Measurements from ENCODE around the gene VPS16. TPM values are rescaled to one million over a fixed set of nuclear protein-coding genes. Genes with fewer than 3 reads are reported as not detected.

VPS16 gene
- total and polyA plus RNA-seq, 2 of the 13 experiments (the other 11 are each of a cell fraction or from before 2014, with no cell fraction given) = 34.2 to 35.4 TPM

DNA sequence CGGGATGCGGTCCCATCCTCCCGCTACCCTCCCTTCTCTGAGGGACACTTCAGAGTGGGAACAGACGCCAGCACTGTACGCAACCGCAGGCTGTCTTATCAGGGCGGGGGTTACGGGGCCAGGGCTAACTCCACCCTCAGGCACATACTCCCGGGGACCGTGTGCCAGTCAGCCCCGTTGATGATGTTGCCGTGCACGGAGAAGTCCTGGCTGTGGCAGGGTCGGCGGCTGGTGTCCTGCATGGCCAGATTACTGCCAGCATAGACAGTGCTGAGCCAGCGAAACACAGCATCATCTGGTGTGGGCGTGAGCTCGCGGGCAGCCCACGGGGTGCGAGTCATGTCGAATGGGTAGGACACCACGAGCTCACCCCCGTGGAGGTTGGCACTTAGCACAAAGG lies 45.1 kb upstream of the VPS16 start:
- ChIA-PET POLR2A (no interaction called here), CTCF (ENCODE audit: low intra/inter-chr PET ratio, low total read pairs) (no interaction called here)
- no peaks in the 10 kb centered on the region for H4K20me1 ChIP-seq (ENCODE audit: insufficient read depth, low read length)
- H3K9me3 ChIP-seq (ENCODE audit: low read length) = no peaks in the 10 kb centered on the region
- DNase-seq (ENCODE audit: low spot score) (no peak), ATAC-seq (no peak), FAIRE-seq (no peak)
- no peaks in the 10 kb centered on the region for H3K36me3 ChIP-seq (replicated peaks in 1 of 2; ENCODE audit: control insufficient read depth in 1 of 2, insufficient read depth in 2 of 2, low read length in 2 of 2)
- H2AFZ ChIP-seq (ENCODE audit: low read length) = no peak overlapping the region
- in situ Hi-C loops (cut with HindIII; ENCODE audit: extremely low pct_ligation_motif_present, low pct_unique_long_range_greater_than_20kb) = no loop called here
- H3K27me3 ChIP-seq (ENCODE audit: control insufficient read depth in 1 of 2, insufficient read depth in 2 of 2, low read length in 2 of 2) = peaks cover 19 to 78% of the 10 kb centered on the region in 2 experiments
- no peak overlapping the region for H3K4me3 ChIP-seq (replicated peaks in 1 of 3; ENCODE audit: insufficient read depth in 1 of 3, low read depth in 2 of 3, low read length in 3 of 3)
- no peak overlapping the region for H3K9ac ChIP-seq (ENCODE audit: insufficient read depth, low read depth, low read length)
- intact Hi-C loops (cut with micrococcal nuclease; ENCODE audit: unreplicated experiment) = no loop called here
- H3K4me1 ChIP-seq (ENCODE audit: insufficient read depth, low read length) = no peaks in the 10 kb centered on the region
- H3K27ac ChIP-seq (ENCODE audit: extremely low read length, insufficient read depth, low read length) = no peak overlapping the region
- 39% methylated on average over 24 of the region's 24 CpGs for WGBS (ENCODE audit: low lambda C conversion rate)
- no peak overlapping the region for H3K4me2 ChIP-seq (ENCODE audit: low read depth, low read length)
- H3K79me2 ChIP-seq (ENCODE audit: insufficient read depth, low read length) = no peaks in the 10 kb centered on the region
- no TSS peak for BruUV-seq (replicated peaks)
- TF ChIP-seq MAFK (conservative IDR thresholded peaks at IDR 0.05 in 1 of 2, IDR thresholded peaks at IDR 0.05 in 1 of 2; ENCODE audit: low read length in 2 of 2) (peak; percentile 53 to 70; a peak in 3 of 4 replicates), MAFF (IDR thresholded peaks at IDR 0.05; ENCODE audit: low read depth, low read length) (peak; percentile 45), IRF2 (CRISPR knock-in tag; IDR thresholded peaks at IDR 0.05) (no peak), KDM5B (CRISPR knock-in tag; IDR thresholded peaks at IDR 0.05; ENCODE audit: borderline replicate concordance) (0 out of 2 replicates have a peak, but pooled peaks have one; percentile 31), ZNF12 (CRISPR knock-in tag; IDR thresholded peaks at IDR 0.05) (no peak)

DNA sequence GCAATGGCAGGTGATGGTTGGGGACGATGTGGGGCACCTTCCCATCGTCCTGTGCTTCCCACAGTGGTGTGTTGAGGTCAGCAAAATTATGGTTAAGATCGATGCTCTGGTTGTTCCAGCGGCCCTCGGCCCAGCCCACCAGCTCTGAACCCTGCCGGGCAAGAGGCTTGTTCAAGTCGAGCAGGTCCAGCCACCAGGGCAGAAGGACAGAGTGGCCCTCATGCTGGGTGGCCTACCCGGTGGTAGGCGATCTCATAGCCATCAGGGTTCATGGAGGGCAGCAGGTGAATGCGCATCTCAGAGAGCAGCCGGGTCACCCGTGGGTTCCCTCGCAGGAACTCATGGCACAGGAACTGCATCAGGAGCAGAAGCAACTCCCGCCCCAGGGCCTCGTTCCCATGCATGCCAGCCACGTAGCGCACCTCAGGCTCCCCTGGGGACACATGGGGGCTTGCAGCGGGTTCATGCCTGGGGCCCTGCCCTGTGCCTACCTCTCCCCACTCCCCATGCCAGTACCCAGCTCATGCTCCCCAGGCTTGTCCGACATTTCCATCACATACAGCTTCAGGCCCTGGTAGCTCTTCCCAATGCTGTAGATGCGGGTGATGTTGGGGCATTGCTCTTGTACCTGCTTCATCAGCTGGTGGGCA lies 44.4 kb upstream of the VPS16 start:
- POLR2A ChIA-PET = no interaction called here
- TF ChIP-seq, protein P1, sequence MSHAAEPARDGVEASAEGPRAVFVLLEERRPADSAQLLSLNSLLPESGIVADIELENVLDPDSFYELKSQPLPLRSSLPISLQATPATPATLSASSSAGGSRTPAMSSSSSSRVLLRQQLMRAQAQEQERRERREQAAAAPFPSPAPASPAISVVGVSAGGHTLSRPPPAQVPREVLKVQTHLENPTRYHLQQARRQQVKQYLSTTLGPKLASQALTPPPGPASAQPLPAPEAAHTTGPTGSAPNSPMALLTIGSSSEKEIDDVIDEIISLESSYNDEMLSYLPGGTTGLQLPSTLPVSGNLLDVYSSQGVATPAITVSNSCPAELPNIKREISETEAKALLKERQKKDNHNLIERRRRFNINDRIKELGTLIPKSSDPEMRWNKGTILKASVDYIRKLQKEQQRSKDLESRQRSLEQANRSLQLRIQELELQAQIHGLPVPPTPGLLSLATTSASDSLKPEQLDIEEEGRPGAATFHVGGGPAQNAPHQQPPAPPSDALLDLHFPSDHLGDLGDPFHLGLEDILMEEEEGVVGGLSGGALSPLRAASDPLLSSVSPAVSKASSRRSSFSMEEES (CRISPR knock-in tag; IDR thresholded peaks at IDR 0.05) = no peak
- TF ChIP-seq HOXA3 (CRISPR knock-in tag; IDR thresholded peaks at IDR 0.05) = no peak
- TF ChIP-seq, protein P2, sequence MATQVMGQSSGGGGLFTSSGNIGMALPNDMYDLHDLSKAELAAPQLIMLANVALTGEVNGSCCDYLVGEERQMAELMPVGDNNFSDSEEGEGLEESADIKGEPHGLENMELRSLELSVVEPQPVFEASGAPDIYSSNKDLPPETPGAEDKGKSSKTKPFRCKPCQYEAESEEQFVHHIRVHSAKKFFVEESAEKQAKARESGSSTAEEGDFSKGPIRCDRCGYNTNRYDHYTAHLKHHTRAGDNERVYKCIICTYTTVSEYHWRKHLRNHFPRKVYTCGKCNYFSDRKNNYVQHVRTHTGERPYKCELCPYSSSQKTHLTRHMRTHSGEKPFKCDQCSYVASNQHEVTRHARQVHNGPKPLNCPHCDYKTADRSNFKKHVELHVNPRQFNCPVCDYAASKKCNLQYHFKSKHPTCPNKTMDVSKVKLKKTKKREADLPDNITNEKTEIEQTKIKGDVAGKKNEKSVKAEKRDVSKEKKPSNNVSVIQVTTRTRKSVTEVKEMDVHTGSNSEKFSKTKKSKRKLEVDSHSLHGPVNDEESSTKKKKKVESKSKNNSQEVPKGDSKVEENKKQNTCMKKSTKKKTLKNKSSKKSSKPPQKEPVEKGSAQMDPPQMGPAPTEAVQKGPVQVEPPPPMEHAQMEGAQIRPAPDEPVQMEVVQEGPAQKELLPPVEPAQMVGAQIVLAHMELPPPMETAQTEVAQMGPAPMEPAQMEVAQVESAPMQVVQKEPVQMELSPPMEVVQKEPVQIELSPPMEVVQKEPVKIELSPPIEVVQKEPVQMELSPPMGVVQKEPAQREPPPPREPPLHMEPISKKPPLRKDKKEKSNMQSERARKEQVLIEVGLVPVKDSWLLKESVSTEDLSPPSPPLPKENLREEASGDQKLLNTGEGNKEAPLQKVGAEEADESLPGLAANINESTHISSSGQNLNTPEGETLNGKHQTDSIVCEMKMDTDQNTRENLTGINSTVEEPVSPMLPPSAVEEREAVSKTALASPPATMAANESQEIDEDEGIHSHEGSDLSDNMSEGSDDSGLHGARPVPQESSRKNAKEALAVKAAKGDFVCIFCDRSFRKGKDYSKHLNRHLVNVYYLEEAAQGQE (IDR thresholded peaks at IDR 0.05; ENCODE audit: borderline replicate concordance in 1 of 2, low read depth in 1 of 2, low read length in 2 of 2) = no peak
- TF ChIP-seq, protein P3, sequence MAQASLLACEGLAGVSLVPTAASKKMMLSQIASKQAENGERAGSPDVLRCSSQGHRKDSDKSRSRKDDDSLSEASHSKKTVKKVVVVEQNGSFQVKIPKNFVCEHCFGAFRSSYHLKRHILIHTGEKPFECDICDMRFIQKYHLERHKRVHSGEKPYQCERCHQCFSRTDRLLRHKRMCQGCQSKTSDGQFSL (CRISPR knock-in tag; IDR thresholded peaks at IDR 0.05) = no peak
- TF ChIP-seq, protein P4, sequence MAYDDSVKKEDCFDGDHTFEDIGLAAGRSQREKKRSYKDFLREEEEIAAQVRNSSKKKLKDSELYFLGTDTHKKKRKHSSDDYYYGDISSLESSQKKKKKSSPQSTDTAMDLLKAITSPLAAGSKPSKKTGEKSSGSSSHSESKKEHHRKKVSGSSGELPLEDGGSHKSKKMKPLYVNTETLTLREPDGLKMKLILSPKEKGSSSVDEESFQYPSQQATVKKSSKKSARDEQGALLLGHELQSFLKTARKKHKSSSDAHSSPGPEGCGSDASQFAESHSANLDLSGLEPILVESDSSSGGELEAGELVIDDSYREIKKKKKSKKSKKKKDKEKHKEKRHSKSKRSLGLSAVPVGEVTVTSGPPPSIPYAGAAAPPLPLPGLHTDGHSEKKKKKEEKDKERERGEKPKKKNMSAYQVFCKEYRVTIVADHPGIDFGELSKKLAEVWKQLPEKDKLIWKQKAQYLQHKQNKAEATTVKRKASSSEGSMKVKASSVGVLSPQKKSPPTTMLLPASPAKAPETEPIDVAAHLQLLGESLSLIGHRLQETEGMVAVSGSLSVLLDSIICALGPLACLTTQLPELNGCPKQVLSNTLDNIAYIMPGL (CRISPR knock-in tag; IDR thresholded peaks at IDR 0.05; ENCODE audit: borderline replicate concordance in 1 of 2, low read depth in 1 of 2) = no peak

More for the DNA sequence above, 44.4 kb upstream of the VPS16 start:
- H3K9me3 ChIP-seq (ENCODE audit: low read length) = no peaks in the 10 kb centered on the region
- FAIRE-seq = no peak
- no peak overlapping the region for H3K27ac ChIP-seq (ENCODE audit: extremely low read length, insufficient read depth, low read length)
- H3K36me3 ChIP-seq (replicated peaks in 1 of 2; ENCODE audit: control insufficient read depth in 1 of 2, insufficient read depth in 2 of 2, low read length in 2 of 2) = no peaks in the 10 kb centered on the region
- H3K27me3 ChIP-seq (ENCODE audit: control insufficient read depth in 1 of 2, insufficient read depth in 2 of 2, low read length in 2 of 2) = peaks cover 22 to 84% of the 10 kb centered on the region in 2 experiments
- H3K4me2 ChIP-seq (ENCODE audit: low read depth, low read length) = no peak overlapping the region
- in situ Hi-C loops (cut with HindIII; ENCODE audit: extremely low pct_ligation_motif_present, low pct_unique_long_range_greater_than_20kb) = no loop called here
- no peak overlapping the region for H3K9ac ChIP-seq (ENCODE audit: insufficient read depth, low read depth, low read length)
- H2AFZ ChIP-seq (ENCODE audit: low read length) = no peak overlapping the region
- no peaks in the 10 kb centered on the region for H4K20me1 ChIP-seq (ENCODE audit: insufficient read depth, low read length)
- CTCF ChIA-PET (ENCODE audit: low intra/inter-chr PET ratio, low total read pairs) = no interaction called here
- intact Hi-C loops (cut with micrococcal nuclease; ENCODE audit: unreplicated experiment) = no loop called here
- no peak overlapping the region for H3K4me3 ChIP-seq (replicated peaks in 1 of 3; ENCODE audit: insufficient read depth in 1 of 3, low read depth in 2 of 3, low read length in 3 of 3)
- 39% methylated on average over 11 of the region's 20 CpGs for WGBS (ENCODE audit: low lambda C conversion rate)
- BruUV-seq (replicated peaks) = no TSS peak
- H3K4me1 ChIP-seq (ENCODE audit: insufficient read depth, low read length) = peaks cover 5% of the 10 kb centered on the region
- no peak for DNase-seq (ENCODE audit: low spot score)
- no peak for ATAC-seq
- H3K79me2 ChIP-seq (ENCODE audit: insufficient read depth, low read length) = no peaks in the 10 kb centered on the region

Measured in HepG2 (cell line).